Immature natural killer cell (primary cell): ENCODE results near the gene GNG2. TPM values are rescaled to one million over a fixed set of nuclear protein-coding genes. Genes with fewer than 3 reads are reported as not detected.
"Not testable (repeated sequence)": the region's sequence is repeated elsewhere in the genome, so short reads cannot be mapped to it uniquely, and the experiment has no call there.

Experiments used
- DNase-seq, 3 donors: peaks; one replicate each; pipeline ENCODE4 v3.0.0; 2022; ENCODE audit warnings: mixed read lengths in 1 of 3
- H3K27ac Mint-ChIP-seq, 6 donors: one replicate each; pipeline ENCODE4 v1.8.0; 2020; ENCODE audit warnings: mixed read lengths in 6 of 6, mild to moderate bottlenecking in 5 of 6, inconsistent platforms in 4 of 6, moderate library complexity in 3 of 6
- H3K27me3 Mint-ChIP-seq, 3 donors: one replicate each; pipeline ENCODE4 v1.8.0; 2020 to 2021; ENCODE audit warnings: low read depth in 3 of 3, mild to moderate bottlenecking in 3 of 3, mixed read lengths in 3 of 3, moderate library complexity in 3 of 3, inconsistent platforms in 1 of 3
- H3K36me3 Mint-ChIP-seq, 3 donors: one replicate each; pipeline ENCODE4 v1.8.0; 2020; ENCODE audit warnings: mixed read lengths in 3 of 3, inconsistent platforms in 2 of 3, mild to moderate bottlenecking in 2 of 3
- H3K4me1 Mint-ChIP-seq, 2 donors: one replicate each; pipeline ENCODE4 v1.8.0; 2020; ENCODE audit warnings: inconsistent platforms in 2 of 2, mild to moderate bottlenecking in 2 of 2, mixed read lengths in 2 of 2, moderate library complexity in 1 of 2
- H3K4me3 Mint-ChIP-seq, 5 donors: one replicate each; pipeline ENCODE4 v1.8.0; 2020; ENCODE audit warnings: mild to moderate bottlenecking in 5 of 5, mixed read lengths in 5 of 5, inconsistent platforms in 3 of 5, moderate library complexity in 3 of 5
- H3K9me3 Mint-ChIP-seq, 6 donors: one replicate each; pipeline ENCODE4 v1.8.0; 2020; ENCODE audit warnings: mild to moderate bottlenecking in 6 of 6, mixed read lengths in 6 of 6, inconsistent platforms in 4 of 6, moderate library complexity in 3 of 6
- polyA plus RNA-seq, 3 donors: library from polyadenylated mRNA; unstranded; fragments of 300-500 nt; fragmentation: Illumina TruSeq; gene quantifications; one replicate each; pipeline ENCODE4 v1.2.3, GENCODE V29; 2021

GNG2 gene
- polyA plus RNA-seq, 3 donors from 2014 or later = 391 to 466 (median 462) TPM

GRCh38 chr14:51880835-51881580 is 20.6 kb downstream of the GNG2 start:
- peak overlapping the region in 3 of 5 donors; percentile 17 to 64 (median 48) for H3K4me3 Mint-ChIP-seq
- DNase-seq = no peak
- no peaks in the 10 kb centered on the region for H3K9me3 Mint-ChIP-seq
- peaks cover 87 to 95% of the 10 kb centered on the region in 2 donors for H3K4me1 Mint-ChIP-seq
- H3K27ac Mint-ChIP-seq = peak overlapping the region; percentile 73 to 86 (median 83)
- H3K27me3 Mint-ChIP-seq = peaks cover 3 to 18% (median 14%) of the 10 kb centered on the region in 3 donors
- H3K36me3 Mint-ChIP-seq = peaks cover 5 to 30% (median 10%) of the 10 kb centered on the region in 3 donors

GRCh38 chr14:51881636-51882035 is 21.2 kb downstream of the GNG2 start:
- Mint-ChIP-seq H3K4me3 (peak overlapping the region in 1 of 5 donors; percentile 64), H3K36me3 (peaks cover 5 to 32% (median 10%) of the 10 kb centered on the region in 3 donors), H3K9me3 (no peaks in the 10 kb centered on the region), H3K27me3 (peaks cover 3 to 20% (median 17%) of the 10 kb centered on the region in 3 donors), H3K4me1 (peaks cover 87 to 95% of the 10 kb centered on the region in 2 donors), H3K27ac (peak overlapping the region; percentile 65 to 86 (median 82))
- no peak for DNase-seq

GRCh38 chr14:51883232-51883631 is 22.8 kb downstream of the GNG2 start:
- Mint-ChIP-seq H3K36me3 (peaks cover 5 to 29% (median 10%) of the 10 kb centered on the region in 3 donors), H3K9me3 (no peaks in the 10 kb centered on the region), H3K27me3 (peaks cover 5 to 27% (median 18%) of the 10 kb centered on the region in 3 donors), H3K27ac (peak overlapping the region; percentile 59 to 97 (median 96)), H3K4me1 (peaks cover 87 to 95% of the 10 kb centered on the region in 2 donors), H3K4me3 (peak overlapping the region in 4 of 5 donors; percentile 0 to 88 (median 55))
- no peak for DNase-seq

- DNase-seq = peak; percentile 46 to 61 (median 59)
- Mint-ChIP-seq H3K36me3 (peaks cover 0 to 25% (median 11%) of the 10 kb centered on the region in 3 donors), H3K4me1 (peaks cover 86 to 95% of the 10 kb centered on the region in 2 donors), H3K9me3 (no peaks in the 10 kb centered on the region), H3K27ac (peak overlapping the region; percentile 90 to 97 (median 96)), H3K4me3 (peak overlapping the region; percentile 66 to 88 (median 78)), H3K27me3 (peaks cover 5 to 31% (median 22%) of the 10 kb centered on the region in 3 donors)
These were observed 23.9 kb downstream of the GNG2 start for GRCh38 chr14:51884086-51884927.

- no peaks in the 10 kb centered on the region for H3K9me3 Mint-ChIP-seq
- H3K36me3 Mint-ChIP-seq = peaks cover 3 to 16% (median 13%) of the 10 kb centered on the region in 3 donors
- peaks cover 94 to 100% of the 10 kb centered on the region in 2 donors for H3K4me1 Mint-ChIP-seq
- peak overlapping the region; percentile 63 to 91 (median 80) for H3K27ac Mint-ChIP-seq
- peak overlapping the region; percentile 12 to 76 (median 62) for H3K4me3 Mint-ChIP-seq
- peaks cover 2 to 26% (median 17%) of the 10 kb centered on the region in 3 donors for H3K27me3 Mint-ChIP-seq
- DNase-seq = no peak
These were observed 29.4 kb downstream of the GNG2 start for GRCh38 chr14:51889851-51890250.

- no peak for DNase-seq
- Mint-ChIP-seq H3K27me3 (peaks cover 0 to 8% (median 0%) of the 10 kb centered on the region in 3 donors), H3K4me3 (peak overlapping the region in 1 of 5 donors; percentile 46), H3K27ac (peak overlapping the region; percentile 64 to 82 (median 70)), H3K9me3 (no peaks in the 10 kb centered on the region), H3K4me1 (peaks cover 95 to 100% of the 10 kb centered on the region in 2 donors), H3K36me3 (peaks cover 10 to 16% (median 15%) of the 10 kb centered on the region in 3 donors)
These were observed 33.8 kb downstream of the GNG2 start for GRCh38 chr14:51894250-51894649.

- Mint-ChIP-seq H3K4me3 (peak overlapping the region in 1 of 5 donors; percentile 50), H3K27ac (peak overlapping the region in 4 of 6 donors; percentile 4 to 82 (median 10)), H3K9me3 (no peaks in the 10 kb centered on the region), H3K27me3 (peaks cover 0 to 7% (median 0%) of the 10 kb centered on the region in 3 donors), H3K36me3 (peaks cover 7 to 16% (median 9%) of the 10 kb centered on the region in 3 donors), H3K4me1 (peaks cover 96 to 100% of the 10 kb centered on the region in 2 donors)
- DNase-seq = no peak
These were observed 35.0 kb downstream of the GNG2 start for GRCh38 chr14:51895375-51895774.

- peaks cover 5 to 16% (median 7%) of the 10 kb centered on the region in 3 donors for H3K36me3 Mint-ChIP-seq
- H3K27ac Mint-ChIP-seq = peak overlapping the region; percentile 66 to 92 (median 84)
- DNase-seq = no peak
- peaks cover 0 to 8% (median 4%) of the 10 kb centered on the region in 3 donors for H3K27me3 Mint-ChIP-seq
- peak overlapping the region; percentile 4 to 22 (median 6) for H3K4me3 Mint-ChIP-seq
- peaks cover 93 to 100% of the 10 kb centered on the region in 2 donors for H3K4me1 Mint-ChIP-seq
- H3K9me3 Mint-ChIP-seq = no peaks in the 10 kb centered on the region
These were observed 37.5 kb downstream of the GNG2 start for GRCh38 chr14:51897791-51898355.

- peak overlapping the region in 2 of 5 donors; percentile 17 to 38 for H3K4me3 Mint-ChIP-seq
- peak overlapping the region; percentile 59 to 85 (median 74) for H3K27ac Mint-ChIP-seq
- H3K4me1 Mint-ChIP-seq = peaks cover 93 to 100% of the 10 kb centered on the region in 2 donors
- H3K9me3 Mint-ChIP-seq = no peaks in the 10 kb centered on the region
- H3K36me3 Mint-ChIP-seq = peaks cover 4 to 25% (median 10%) of the 10 kb centered on the region in 3 donors
- H3K27me3 Mint-ChIP-seq = peaks cover 0 to 13% (median 4%) of the 10 kb centered on the region in 3 donors
- no peak for DNase-seq
These were observed 41.1 kb downstream of the GNG2 start for GRCh38 chr14:51901475-51902024.

- Mint-ChIP-seq H3K27ac (peak overlapping the region; percentile 90 to 96 (median 93)), H3K4me3 (peak overlapping the region; percentile 56 to 80 (median 78)), H3K27me3 (peaks cover 0 to 22% (median 4%) of the 10 kb centered on the region in 3 donors), H3K4me1 (peaks cover 89 to 98% of the 10 kb centered on the region in 2 donors), H3K36me3 (peaks cover 13 to 30% (median 17%) of the 10 kb centered on the region in 3 donors)
- peak; percentile 53 to 56 (median 55) for DNase-seq
- not testable (repeated sequence) for H3K9me3 Mint-ChIP-seq
These were observed 45.3 kb downstream of the GNG2 start for GRCh38 chr14:51905656-51906121.

- peak overlapping the region; percentile 72 to 96 (median 87) for H3K27ac Mint-ChIP-seq
- H3K4me3 Mint-ChIP-seq = peak overlapping the region; percentile 28 to 60 (median 42)
- H3K27me3 Mint-ChIP-seq = peaks cover 0 to 18% (median 0%) of the 10 kb centered on the region in 3 donors
- peaks cover 13 to 30% (median 20%) of the 10 kb centered on the region in 3 donors for H3K36me3 Mint-ChIP-seq
- DNase-seq = no peak
- peaks cover 95 to 98% of the 10 kb centered on the region in 2 donors for H3K4me1 Mint-ChIP-seq
- no peaks in the 10 kb centered on the region for H3K9me3 Mint-ChIP-seq
These were observed 47.7 kb downstream of the GNG2 start for GRCh38 chr14:51908086-51908485.

- no peak for DNase-seq
- Mint-ChIP-seq H3K27ac (peak overlapping the region; percentile 55 to 92 (median 78)), H3K4me1 (peaks cover 97 to 98% of the 10 kb centered on the region in 2 donors), H3K27me3 (peaks cover 2 to 13% (median 3%) of the 10 kb centered on the region in 3 donors), H3K9me3 (no peaks in the 10 kb centered on the region), H3K36me3 (peaks cover 10 to 18% (median 17%) of the 10 kb centered on the region in 3 donors), H3K4me3 (peak overlapping the region; percentile 7 to 59 (median 33))
These were observed 51.8 kb downstream of the GNG2 start for GRCh38 chr14:51912112-51912786.
